ENCODE measurements around the gene ATP9A. TPM values are rescaled to one million over a fixed set of nuclear protein-coding genes. Genes with fewer than 3 reads are reported as not detected.
"Not testable (repeated sequence)": the region's sequence is repeated elsewhere in the genome, so short reads cannot be mapped to it uniquely, and the experiment has no call there.

ATP9A gene
- polyA plus RNA-seq, 1 donor from 2014 or later: 0.20 TPM

DNA sequence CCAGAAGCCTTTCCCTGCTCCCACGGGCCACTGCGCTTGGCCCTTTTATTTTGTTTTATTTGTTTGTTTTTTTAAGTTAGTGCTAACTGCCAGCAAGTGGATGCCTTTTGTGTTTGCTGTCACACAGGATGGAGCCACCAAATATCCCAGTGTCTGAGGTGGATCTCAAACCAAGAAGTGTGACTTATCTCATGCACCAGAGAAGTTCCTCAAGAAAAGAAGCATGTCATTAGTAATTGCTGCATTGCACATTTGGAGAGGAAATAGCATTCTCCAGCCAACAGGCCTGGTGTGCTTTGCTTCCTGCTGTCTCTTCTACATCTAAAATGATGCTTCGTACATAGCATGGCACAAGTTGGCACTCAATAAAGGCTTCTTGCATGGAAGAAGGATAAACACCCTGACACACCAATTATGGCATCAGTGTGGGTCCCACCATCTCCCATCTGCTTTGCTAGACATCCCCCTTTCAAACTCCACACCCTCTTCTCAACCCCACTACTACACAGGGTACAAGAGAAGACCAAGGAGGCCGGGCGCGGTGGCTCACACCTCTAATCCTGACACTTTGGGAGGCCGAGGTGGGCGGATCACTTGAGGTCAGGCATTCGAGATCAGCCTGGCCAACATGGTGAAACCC, 1.9 kb upstream of the ATP9A start:
- peaks cover 23% of the 10 kb centered on the region for H3K27me3 Mint-ChIP-seq
- peak overlapping the region in 1 of 4 donors; percentile 13 for H3K4me3 Mint-ChIP-seq
- H3K4me1 Mint-ChIP-seq: peaks cover 5% of the 10 kb centered on the region in 3 donors
- H3K27ac Mint-ChIP-seq: no peak overlapping the region
- no peaks in the 10 kb centered on the region for H3K9me3 Mint-ChIP-seq
- peaks cover 1% of the 10 kb centered on the region for H3K36me3 Mint-ChIP-seq

- H3K9me3 Mint-ChIP-seq: peaks cover 0 to 2% (median 0%) of the 10 kb centered on the region in 3 donors
- H3K27ac Mint-ChIP-seq: no peak overlapping the region
- H3K4me1 Mint-ChIP-seq: peaks cover 5% of the 10 kb centered on the region in 3 donors
- H3K27me3 Mint-ChIP-seq: peaks cover 20% of the 10 kb centered on the region
- H3K4me3 Mint-ChIP-seq: peak overlapping the region in 3 of 4 donors; percentile 72 to 89 (median 77)
- H3K36me3 Mint-ChIP-seq: peaks cover 1% of the 10 kb centered on the region
These were observed 748 bp upstream of the ATP9A start for GRCh38 chr20:51768759-51769517.

- H3K27ac Mint-ChIP-seq: peak overlapping the region in 1 of 3 donors; percentile 83
- H3K4me1 Mint-ChIP-seq: peaks cover 5% of the 10 kb centered on the region in 3 donors
- H3K27me3 Mint-ChIP-seq: peaks cover 19% of the 10 kb centered on the region
- peaks cover 1% of the 10 kb centered on the region for H3K36me3 Mint-ChIP-seq
- H3K9me3 Mint-ChIP-seq: peaks cover 0 to 3% (median 2%) of the 10 kb centered on the region in 3 donors
- peak overlapping the region in 3 of 4 donors; percentile 67 to 89 (median 79) for H3K4me3 Mint-ChIP-seq
These were observed 960 bp downstream of the ATP9A start for GRCh38 chr20:51766994-51767866.

- H3K9me3 Mint-ChIP-seq, H3K4me3 Mint-ChIP-seq, H3K36me3 Mint-ChIP-seq, H3K4me1 Mint-ChIP-seq, H3K27ac Mint-ChIP-seq: not testable (repeated sequence)
- H3K27me3 Mint-ChIP-seq: peaks cover 19% of the 10 kb centered on the region
These were observed 2.8 kb downstream of the ATP9A start for GRCh38 chr20:51765381-51765780.

DNA sequence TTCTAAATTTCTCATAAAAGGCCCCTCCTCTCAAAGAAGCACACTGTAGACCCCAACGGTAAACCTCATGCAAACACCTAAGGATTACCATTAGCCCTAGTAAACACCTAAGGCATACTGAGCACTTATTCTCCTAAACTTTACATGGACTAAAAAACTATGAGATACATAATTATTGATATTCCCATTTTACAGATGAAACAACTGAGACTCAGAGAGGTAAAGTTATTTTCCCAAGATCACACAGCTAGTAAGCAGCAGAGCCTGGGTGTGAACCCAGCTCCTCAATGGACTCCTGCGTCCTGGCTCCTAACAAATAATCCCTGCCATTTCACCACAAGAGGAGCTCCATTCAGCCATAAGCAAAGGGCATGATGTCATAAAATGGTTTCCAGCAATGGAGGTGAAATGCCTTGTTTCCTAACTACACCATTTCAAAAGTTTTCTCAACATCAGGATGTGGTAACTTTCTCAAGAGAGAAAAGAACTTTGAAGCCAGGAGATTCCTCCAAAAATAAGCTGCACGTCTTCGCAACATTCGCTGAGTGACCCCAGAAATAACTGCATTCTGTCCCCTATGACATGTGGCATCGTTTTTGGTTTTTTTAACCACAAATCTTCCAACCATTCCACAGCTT, 4.1 kb downstream of the ATP9A start:
- peaks cover 6% of the 10 kb centered on the region for H3K27me3 Mint-ChIP-seq
- no peak overlapping the region for H3K27ac Mint-ChIP-seq
- no peak overlapping the region for H3K4me3 Mint-ChIP-seq
- H3K9me3 Mint-ChIP-seq: peaks cover 2 to 3% (median 2%) of the 10 kb centered on the region in 3 donors
- H3K4me1 Mint-ChIP-seq: peaks cover 3 to 5% (median 5%) of the 10 kb centered on the region in 3 donors
- peaks cover 2% of the 10 kb centered on the region for H3K36me3 Mint-ChIP-seq

- Mint-ChIP-seq H3K27me3 (peaks cover 2% of the 10 kb centered on the region), H3K36me3 (peaks cover 2% of the 10 kb centered on the region), H3K27ac (no peak overlapping the region)
These were observed 7.2 kb downstream of the ATP9A start for GRCh38 chr20:51760905-51761546.

GRCh38 chr20:51759769-51760510, 8.2 kb downstream of the ATP9A start:
- Mint-ChIP-seq H3K36me3 (peaks cover 2% of the 10 kb centered on the region), H3K9me3 (peaks cover 2 to 3% (median 2%) of the 10 kb centered on the region in 3 donors), H3K27me3 (peaks cover 2% of the 10 kb centered on the region), H3K27ac (no peak overlapping the region), H3K4me1 (no peaks in the 10 kb centered on the region), H3K4me3 (no peak overlapping the region)

More at GRCh38 chr20:51760905-51761546, 7.2 kb downstream of the ATP9A start:
- Mint-ChIP-seq H3K9me3 (peaks cover 2 to 3% (median 2%) of the 10 kb centered on the region in 3 donors), H3K4me3 (peak overlapping the region in 1 of 4 donors; percentile 45), H3K4me1 (no peaks in the 10 kb centered on the region)

DNA sequence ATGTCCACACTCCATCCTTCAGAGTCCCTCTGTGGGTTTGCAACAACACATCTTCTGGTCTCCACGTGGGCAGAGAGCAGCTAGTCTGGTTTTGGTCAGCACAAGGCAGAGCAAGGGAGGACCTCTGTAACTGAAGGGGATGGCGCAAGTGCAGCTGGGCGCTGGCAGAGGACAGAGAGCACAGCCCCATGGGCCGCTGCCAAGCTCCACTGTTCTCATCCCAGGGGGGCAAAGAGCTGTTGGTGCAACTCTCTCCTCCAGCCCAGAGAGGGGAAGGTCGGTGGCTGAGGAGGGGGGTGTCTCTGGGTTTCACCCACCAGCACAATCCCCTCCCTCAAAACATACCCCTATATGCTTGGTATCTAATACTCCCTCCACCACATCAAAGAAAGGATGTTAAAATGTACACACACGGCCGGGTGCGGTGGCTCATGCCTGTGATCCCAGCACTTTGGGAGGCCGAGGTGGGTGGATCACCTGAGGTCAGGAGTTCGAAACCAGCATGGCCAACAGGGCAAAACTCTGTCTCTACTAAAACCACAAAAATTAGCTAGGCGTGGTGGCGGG, 9.1 kb downstream of the ATP9A start:
- Mint-ChIP-seq H3K4me1 (no peaks in the 10 kb centered on the region), H3K27ac (no peak overlapping the region), H3K36me3 (peaks cover 2% of the 10 kb centered on the region)

DNA sequence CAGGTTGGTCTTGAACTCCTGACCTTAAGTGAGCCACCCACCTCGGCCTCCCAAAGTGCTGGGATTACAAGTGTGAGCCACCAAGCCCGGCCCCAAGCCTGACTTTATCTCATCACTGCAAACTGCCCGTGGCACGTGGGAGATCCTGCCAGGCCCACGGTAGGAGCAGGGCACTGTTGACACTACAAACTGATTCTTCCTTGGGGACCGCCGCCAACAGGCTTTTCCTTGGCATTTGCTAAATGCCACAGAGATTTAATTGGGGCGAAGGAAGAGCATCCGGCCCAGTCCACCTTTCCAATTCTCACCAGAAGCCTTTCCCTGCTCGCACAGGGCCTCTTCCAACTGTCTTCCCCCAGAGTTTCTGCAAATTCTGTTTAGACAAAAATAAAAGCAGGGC, 11.0 kb downstream of the ATP9A start:
- H3K36me3 Mint-ChIP-seq: peaks cover 2% of the 10 kb centered on the region
- peaks cover 2% of the 10 kb centered on the region for H3K27me3 Mint-ChIP-seq
- H3K27ac Mint-ChIP-seq: no peak overlapping the region
- H3K4me1 Mint-ChIP-seq: no peaks in the 10 kb centered on the region
- no peak overlapping the region for H3K4me3 Mint-ChIP-seq
- peaks cover 0 to 2% (median 0%) of the 10 kb centered on the region in 3 donors for H3K9me3 Mint-ChIP-seq

More for the DNA sequence above, 9.1 kb downstream of the ATP9A start:
- Mint-ChIP-seq H3K4me3 (no peak overlapping the region), H3K27me3 (peaks cover 2% of the 10 kb centered on the region), H3K9me3 (peaks cover 0 to 3% (median 2%) of the 10 kb centered on the region in 3 donors)

- Mint-ChIP-seq H3K36me3 (no peaks in the 10 kb centered on the region), H3K4me1 (no peaks in the 10 kb centered on the region), H3K27me3 (peaks cover 2% of the 10 kb centered on the region), H3K4me3 (no peak overlapping the region), H3K9me3 (no peaks in the 10 kb centered on the region), H3K27ac (no peak overlapping the region)
These were observed 11.5 kb downstream of the ATP9A start for GRCh38 chr20:51756653-51757052.

DNA sequence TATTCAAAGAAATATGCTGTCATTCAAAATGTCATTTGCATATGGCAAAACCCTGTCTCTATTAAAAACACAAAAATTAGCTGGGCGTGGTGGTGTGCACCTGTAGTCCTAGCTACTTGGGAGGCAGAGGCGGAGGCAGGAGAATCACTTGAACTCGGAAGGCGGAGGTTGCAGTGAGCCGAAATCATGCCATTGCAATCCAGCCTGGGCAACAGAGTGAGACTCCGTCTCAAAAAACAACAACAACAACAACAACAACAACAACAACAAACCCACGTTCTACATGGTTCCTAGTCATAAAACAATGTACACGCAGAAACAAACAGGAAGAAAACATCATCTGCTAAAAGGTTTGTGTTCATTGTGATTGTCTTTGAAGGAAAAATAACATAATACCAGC, 15.0 kb downstream of the ATP9A start:
- H3K4me1 Mint-ChIP-seq: not testable (repeated sequence)

GRCh38 chr20:51752343-51752951, 15.7 kb downstream of the ATP9A start:
- no peak overlapping the region for H3K27ac Mint-ChIP-seq
- no peaks in the 10 kb centered on the region for H3K36me3 Mint-ChIP-seq
- H3K27me3 Mint-ChIP-seq: peaks cover 3% of the 10 kb centered on the region
- no peaks in the 10 kb centered on the region for H3K4me1 Mint-ChIP-seq
- H3K4me3 Mint-ChIP-seq: no peak overlapping the region
- peaks cover 0 to 3% (median 0%) of the 10 kb centered on the region in 3 donors for H3K9me3 Mint-ChIP-seq

More for the DNA sequence above, 15.0 kb downstream of the ATP9A start:
- not testable (repeated sequence) for H3K27ac Mint-ChIP-seq, H3K27me3 Mint-ChIP-seq, H3K36me3 Mint-ChIP-seq, H3K9me3 Mint-ChIP-seq, H3K4me3 Mint-ChIP-seq
